ENCODE results near the gene KCNF1. TPM values are rescaled to one million over a fixed set of nuclear protein-coding genes. Genes with fewer than 3 reads are reported as not detected.

Gene KCNF1
- total RNA-seq, 1 donor from 2014 or later: 0.83 TPM

GRCh38 chr2:10915236-10915635 lies 3.5 kb downstream of the KCNF1 start:
- H3K4me1 Mint-ChIP-seq: peaks cover 15% of the 10 kb centered on the region
- TF ChIP-seq, protein P1, sequence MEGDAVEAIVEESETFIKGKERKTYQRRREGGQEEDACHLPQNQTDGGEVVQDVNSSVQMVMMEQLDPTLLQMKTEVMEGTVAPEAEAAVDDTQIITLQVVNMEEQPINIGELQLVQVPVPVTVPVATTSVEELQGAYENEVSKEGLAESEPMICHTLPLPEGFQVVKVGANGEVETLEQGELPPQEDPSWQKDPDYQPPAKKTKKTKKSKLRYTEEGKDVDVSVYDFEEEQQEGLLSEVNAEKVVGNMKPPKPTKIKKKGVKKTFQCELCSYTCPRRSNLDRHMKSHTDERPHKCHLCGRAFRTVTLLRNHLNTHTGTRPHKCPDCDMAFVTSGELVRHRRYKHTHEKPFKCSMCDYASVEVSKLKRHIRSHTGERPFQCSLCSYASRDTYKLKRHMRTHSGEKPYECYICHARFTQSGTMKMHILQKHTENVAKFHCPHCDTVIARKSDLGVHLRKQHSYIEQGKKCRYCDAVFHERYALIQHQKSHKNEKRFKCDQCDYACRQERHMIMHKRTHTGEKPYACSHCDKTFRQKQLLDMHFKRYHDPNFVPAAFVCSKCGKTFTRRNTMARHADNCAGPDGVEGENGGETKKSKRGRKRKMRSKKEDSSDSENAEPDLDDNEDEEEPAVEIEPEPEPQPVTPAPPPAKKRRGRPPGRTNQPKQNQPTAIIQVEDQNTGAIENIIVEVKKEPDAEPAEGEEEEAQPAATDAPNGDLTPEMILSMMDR (IDR thresholded peaks at IDR 0.05; ENCODE audit: unreplicated experiment): no peak
- H3K4me3 Mint-ChIP-seq: no peak overlapping the region
- H3K27ac Mint-ChIP-seq: no peak overlapping the region
- no peaks in the 10 kb centered on the region for H3K9me3 Mint-ChIP-seq
- peaks cover 62% of the 10 kb centered on the region for H3K27me3 Mint-ChIP-seq (ENCODE audit: low read depth)
- H3K36me3 Mint-ChIP-seq: no peaks in the 10 kb centered on the region
- no peak for DNase-seq (ENCODE audit: low spot score in 2 of 2, unreplicated experiment in 2 of 2)

GRCh38 chr2:10915731-10916276 lies 4.1 kb downstream of the KCNF1 start:
- Mint-ChIP-seq H3K27me3 (ENCODE audit: low read depth) (peaks cover 57% of the 10 kb centered on the region), H3K4me3 (no peak overlapping the region), H3K4me1 (peaks cover 15% of the 10 kb centered on the region), H3K27ac (no peak overlapping the region), H3K9me3 (no peaks in the 10 kb centered on the region), H3K36me3 (no peaks in the 10 kb centered on the region)
- TF ChIP-seq, protein P1 (IDR thresholded peaks at IDR 0.05; ENCODE audit: unreplicated experiment): no peak
- no peak for DNase-seq (ENCODE audit: low spot score in 2 of 2, unreplicated experiment in 2 of 2)

GRCh38 chr2:10916953-10917352 lies 5.2 kb downstream of the KCNF1 start:
- Mint-ChIP-seq H3K9me3 (no peaks in the 10 kb centered on the region), H3K4me1 (peaks cover 15% of the 10 kb centered on the region), H3K27ac (no peak overlapping the region), H3K27me3 (ENCODE audit: low read depth) (peaks cover 49% of the 10 kb centered on the region), H3K36me3 (no peaks in the 10 kb centered on the region), H3K4me3 (no peak overlapping the region)
- TF ChIP-seq, protein P1 (IDR thresholded peaks at IDR 0.05; ENCODE audit: unreplicated experiment): no peak
- no peak for DNase-seq (ENCODE audit: low spot score in 2 of 2, unreplicated experiment in 2 of 2)

- H3K4me3 Mint-ChIP-seq: no peak overlapping the region
- H3K36me3 Mint-ChIP-seq: no peaks in the 10 kb centered on the region
- peaks cover 45% of the 10 kb centered on the region for H3K27me3 Mint-ChIP-seq (ENCODE audit: low read depth)
- no peak overlapping the region for H3K27ac Mint-ChIP-seq
- TF ChIP-seq, protein P1 (IDR thresholded peaks at IDR 0.05; ENCODE audit: unreplicated experiment): no peak
- no peaks in the 10 kb centered on the region for H3K9me3 Mint-ChIP-seq
- DNase-seq (ENCODE audit: low spot score in 2 of 2, unreplicated experiment in 2 of 2): no peak
- peaks cover 15% of the 10 kb centered on the region for H3K4me1 Mint-ChIP-seq
Measured at GRCh38 chr2:10917927-10918326, 6.2 kb downstream of the KCNF1 start.

DNA sequence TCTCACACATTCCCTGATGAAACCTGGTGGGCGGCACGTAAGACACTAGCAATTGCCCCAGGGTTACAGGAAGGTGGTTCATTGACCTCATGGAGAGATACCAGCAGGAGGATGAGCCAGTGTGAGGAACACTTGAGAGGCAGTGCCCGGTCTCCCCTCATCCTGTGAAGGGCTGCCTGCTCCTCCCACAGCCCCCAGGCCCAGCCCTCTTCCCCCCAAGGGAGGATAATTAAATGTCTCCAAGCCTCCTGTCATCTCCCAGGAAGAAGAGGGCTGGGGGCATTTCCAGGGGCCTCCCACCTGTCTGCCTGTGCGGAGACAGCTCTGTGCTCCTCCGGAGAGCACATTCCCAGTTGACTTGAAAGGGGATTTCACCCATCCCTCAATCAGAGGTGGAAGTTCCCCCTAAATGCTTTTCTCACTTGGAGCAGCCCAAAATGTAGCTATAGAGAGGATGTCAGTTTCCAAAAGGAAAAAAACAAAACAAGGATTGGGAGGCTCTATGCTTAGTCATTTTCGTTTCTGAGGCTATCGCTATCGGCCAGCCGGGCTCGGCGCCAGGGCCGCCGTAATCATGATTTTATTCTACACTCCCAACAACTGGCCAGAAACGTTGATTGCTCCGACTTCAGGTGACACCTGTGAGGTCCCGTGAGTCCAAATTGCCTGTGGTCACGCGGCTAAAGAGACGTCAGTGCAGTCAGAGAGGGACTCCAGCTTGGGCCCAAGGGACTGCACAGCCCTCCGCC lies 7.1 kb downstream of the KCNF1 start:
- TF ChIP-seq, protein P1 (IDR thresholded peaks at IDR 0.05; ENCODE audit: unreplicated experiment): no peak
- Mint-ChIP-seq H3K27ac (peak overlapping the region; percentile 50), H3K27me3 (ENCODE audit: low read depth) (peaks cover 42% of the 10 kb centered on the region), H3K4me1 (peaks cover 15% of the 10 kb centered on the region), H3K36me3 (no peaks in the 10 kb centered on the region), H3K9me3 (no peaks in the 10 kb centered on the region), H3K4me3 (no peak overlapping the region)
- DNase-seq (ENCODE audit: low spot score in 2 of 2, unreplicated experiment in 2 of 2): no peak
